ENCODE results near the gene CCDC194. TPM values are rescaled to one million over a fixed set of nuclear protein-coding genes. Genes with fewer than 3 reads are reported as not detected.
A peak's percentile ranks its signal among the peaks of the same experiment; 100 is the strongest.

Gene CCDC194
- total RNA-seq, 2 experiments from 2014 or later, result 0.78 to 1.3 TPM

- ChIA-PET POLR2A (no interaction called here), CTCF (interaction anchor here (1.6 to 1.8 kb wide), 2 partner anchors 13 to 61 kb away, joined by 3 to 6 read pairs; no protein-coding TSS in a partner anchor)
- H3K27me3 Mint-ChIP-seq, result no peaks in the 10 kb centered on the region
- H3K27ac Mint-ChIP-seq, result no peak overlapping the region
- no peaks in the 10 kb centered on the region for H3K4me1 Mint-ChIP-seq (ENCODE audit: low read depth)
- H3K36me3 Mint-ChIP-seq (ENCODE audit: low read depth), result no peaks in the 10 kb centered on the region
- DNase-seq, result no peak
- H3K4me3 Mint-ChIP-seq, result no peak overlapping the region
- no peaks in the 10 kb centered on the region for H3K9me3 Mint-ChIP-seq
- no peak for ATAC-seq
- intact Hi-C loops (cut with micrococcal nuclease), result no loop called here
- no peak for TF ChIP-seq CTCF (IDR thresholded peaks at IDR 0.05)
Observed at GRCh38 chr19:17435218-17435617, 41.2 kb upstream of the CCDC194 start.

GRCh38 chr19:17431417-17431816 is 37.4 kb upstream of the CCDC194 start:
- no peak for DNase-seq
- CTCF ChIA-PET, result interaction anchor here (0.8 to 1.7 kb wide), 4 partner anchors 10 to 84 kb away, joined by 3 read pairs; partner anchors contain the start of gene MVB12A

GRCh38 chr19:17429641-17430113 is 35.7 kb upstream of the CCDC194 start:
- Mint-ChIP-seq H3K9me3 (no peaks in the 10 kb centered on the region), H3K27ac (no peak overlapping the region), H3K4me1 (ENCODE audit: low read depth) (peaks cover 2% of the 10 kb centered on the region), H3K36me3 (ENCODE audit: low read depth) (no peaks in the 10 kb centered on the region), H3K4me3 (no peak overlapping the region), H3K27me3 (no peaks in the 10 kb centered on the region)
- no peak for TF ChIP-seq CTCF (IDR thresholded peaks at IDR 0.05)
- DNase-seq, result no peak
- ChIA-PET POLR2A (interaction anchor here (0.6 to 0.7 kb wide), 2 partner anchors 155 to 376 kb away, joined by 3 read pairs; no protein-coding TSS in a partner anchor), CTCF (interaction anchor here (0.9 to 3.3 kb wide), 4 partner anchors 11 to 144 kb away, joined by 3 to 23 read pairs (median 6); partner anchors contain the start of gene TMEM221)
- intact Hi-C loops (cut with micrococcal nuclease), result no loop called here
- ATAC-seq, result no peak

More at GRCh38 chr19:17431417-17431816, 37.4 kb upstream of the CCDC194 start:
- no peak for ATAC-seq
- Mint-ChIP-seq H3K4me3 (no peak overlapping the region), H3K27ac (no peak overlapping the region), H3K27me3 (no peaks in the 10 kb centered on the region), H3K4me1 (ENCODE audit: low read depth) (no peaks in the 10 kb centered on the region), H3K36me3 (ENCODE audit: low read depth) (no peaks in the 10 kb centered on the region), H3K9me3 (no peaks in the 10 kb centered on the region)
- POLR2A ChIA-PET, result interaction anchor here (0.9 to 1.3 kb wide), 2 partner anchors 11 to 35 kb away, joined by 3 read pairs; no protein-coding TSS in a partner anchor
- no peak for TF ChIP-seq CTCF (IDR thresholded peaks at IDR 0.05)
- intact Hi-C loops (cut with micrococcal nuclease), result no loop called here

GRCh38 chr19:17424743-17425365 is 30.9 kb upstream of the CCDC194 start:
- Mint-ChIP-seq H3K4me1 (ENCODE audit: low read depth) (peaks cover 8% of the 10 kb centered on the region), H3K27ac (no peak overlapping the region), H3K27me3 (no peaks in the 10 kb centered on the region), H3K36me3 (ENCODE audit: low read depth) (peaks cover 10% of the 10 kb centered on the region), H3K9me3 (no peaks in the 10 kb centered on the region), H3K4me3 (no peak overlapping the region)
- TF ChIP-seq CTCF (IDR thresholded peaks at IDR 0.05), result peak; percentile 44
- ATAC-seq, result peak; percentile 75
- peak; percentile 61 for DNase-seq
- ChIA-PET POLR2A (no interaction called here), CTCF (interaction anchor here (1.2 to 1.6 kb wide), 2 partner anchors 16 kb away, joined by 3 to 4 read pairs; no protein-coding TSS in a partner anchor)
- intact Hi-C loops (cut with micrococcal nuclease), result no loop called here
